Astrocyte (in vitro differentiated cells and primary cell): ENCODE data around the gene PDE11A.

Experiments
- EZH2 ChIP-seq: IDR thresholded peaks from 2 replicates; pipeline ENCODE4 v1.6.1; 2012; ENCODE audit warnings: mild to moderate bottlenecking, low read length, inconsistent platforms; ENCODE audit not compliant: insufficient read depth
- TF ChIP-seq, protein P1 (sequence below): IDR thresholded peaks from 2 replicates; pipeline ENCODE4 v1.5.1; 2011; ENCODE audit warnings: low read depth, mild to moderate bottlenecking, inconsistent platforms, low read length, moderate library complexity; ENCODE audit not compliant: insufficient read depth

- TF ChIP-seq, protein P1, sequence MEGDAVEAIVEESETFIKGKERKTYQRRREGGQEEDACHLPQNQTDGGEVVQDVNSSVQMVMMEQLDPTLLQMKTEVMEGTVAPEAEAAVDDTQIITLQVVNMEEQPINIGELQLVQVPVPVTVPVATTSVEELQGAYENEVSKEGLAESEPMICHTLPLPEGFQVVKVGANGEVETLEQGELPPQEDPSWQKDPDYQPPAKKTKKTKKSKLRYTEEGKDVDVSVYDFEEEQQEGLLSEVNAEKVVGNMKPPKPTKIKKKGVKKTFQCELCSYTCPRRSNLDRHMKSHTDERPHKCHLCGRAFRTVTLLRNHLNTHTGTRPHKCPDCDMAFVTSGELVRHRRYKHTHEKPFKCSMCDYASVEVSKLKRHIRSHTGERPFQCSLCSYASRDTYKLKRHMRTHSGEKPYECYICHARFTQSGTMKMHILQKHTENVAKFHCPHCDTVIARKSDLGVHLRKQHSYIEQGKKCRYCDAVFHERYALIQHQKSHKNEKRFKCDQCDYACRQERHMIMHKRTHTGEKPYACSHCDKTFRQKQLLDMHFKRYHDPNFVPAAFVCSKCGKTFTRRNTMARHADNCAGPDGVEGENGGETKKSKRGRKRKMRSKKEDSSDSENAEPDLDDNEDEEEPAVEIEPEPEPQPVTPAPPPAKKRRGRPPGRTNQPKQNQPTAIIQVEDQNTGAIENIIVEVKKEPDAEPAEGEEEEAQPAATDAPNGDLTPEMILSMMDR: no peak
- no peak for TF ChIP-seq EZH2
These were observed 41.9 kb upstream of the PDE11A start for GRCh38 chr2:178114462-178114861.
